GM12874 (cell line): ENCODE data around the gene TMOD4.

Experiments
- TF ChIP-seq, protein P1 (sequence below): IDR thresholded peaks from 2 replicates; pipeline ENCODE4 v1.5.1; 2011; ENCODE audit warnings: low read depth, mild to moderate bottlenecking, control low read depth, low read length, moderate library complexity; ENCODE audit not compliant: insufficient read depth

TMOD4 gene

GRCh38 chr1:151156515-151156819 lies 19.3 kb downstream of the TMOD4 start, which contains the start of gene TNFAIP8L2:
TNFAIP8L2 (plus strand) TSS chr1:151156649; CDS start chr1:151158698, 2,049 bp downstream.
- TF ChIP-seq, protein P1, sequence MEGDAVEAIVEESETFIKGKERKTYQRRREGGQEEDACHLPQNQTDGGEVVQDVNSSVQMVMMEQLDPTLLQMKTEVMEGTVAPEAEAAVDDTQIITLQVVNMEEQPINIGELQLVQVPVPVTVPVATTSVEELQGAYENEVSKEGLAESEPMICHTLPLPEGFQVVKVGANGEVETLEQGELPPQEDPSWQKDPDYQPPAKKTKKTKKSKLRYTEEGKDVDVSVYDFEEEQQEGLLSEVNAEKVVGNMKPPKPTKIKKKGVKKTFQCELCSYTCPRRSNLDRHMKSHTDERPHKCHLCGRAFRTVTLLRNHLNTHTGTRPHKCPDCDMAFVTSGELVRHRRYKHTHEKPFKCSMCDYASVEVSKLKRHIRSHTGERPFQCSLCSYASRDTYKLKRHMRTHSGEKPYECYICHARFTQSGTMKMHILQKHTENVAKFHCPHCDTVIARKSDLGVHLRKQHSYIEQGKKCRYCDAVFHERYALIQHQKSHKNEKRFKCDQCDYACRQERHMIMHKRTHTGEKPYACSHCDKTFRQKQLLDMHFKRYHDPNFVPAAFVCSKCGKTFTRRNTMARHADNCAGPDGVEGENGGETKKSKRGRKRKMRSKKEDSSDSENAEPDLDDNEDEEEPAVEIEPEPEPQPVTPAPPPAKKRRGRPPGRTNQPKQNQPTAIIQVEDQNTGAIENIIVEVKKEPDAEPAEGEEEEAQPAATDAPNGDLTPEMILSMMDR: no peak

DNA sequence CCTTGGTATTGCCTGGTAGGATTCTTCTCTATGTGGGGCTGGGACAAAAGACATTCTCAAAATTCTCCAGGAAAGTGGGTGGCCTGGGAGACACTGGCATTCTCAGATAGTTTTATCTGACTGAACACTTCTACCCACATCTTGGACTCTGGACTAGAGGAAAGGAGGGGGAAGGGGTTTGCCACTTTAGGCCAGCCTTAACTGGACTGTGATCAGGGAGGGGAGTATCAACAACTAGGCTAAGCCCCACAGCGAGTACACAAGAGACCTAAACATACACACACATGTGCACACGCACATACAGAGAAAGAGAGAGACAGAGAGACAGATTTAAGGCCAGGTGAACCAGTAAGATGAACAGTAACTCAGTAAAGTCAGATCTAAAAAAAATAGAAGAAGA lies 28.1 kb downstream of the TMOD4 start:
- TF ChIP-seq, protein P1: no peak

DNA sequence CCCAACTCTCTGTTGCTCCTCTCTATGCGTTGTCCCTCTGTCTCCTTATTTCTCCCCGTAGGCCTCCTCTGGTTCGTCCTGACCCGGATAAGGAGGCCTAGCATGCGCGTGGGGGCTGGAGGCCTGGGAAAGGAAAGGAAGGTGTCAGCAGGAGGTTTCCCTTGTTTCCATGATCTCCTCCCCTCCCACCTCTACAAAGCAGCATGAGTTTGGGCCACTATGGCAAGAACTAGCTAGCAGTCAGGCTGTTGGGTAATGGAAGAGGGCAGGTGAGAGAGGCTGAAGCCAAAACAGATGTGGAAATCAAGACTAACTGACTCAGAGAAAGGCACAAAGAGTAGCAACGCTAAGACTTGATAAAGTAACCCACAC lies 28.7 kb downstream of the TMOD4 start:
- TF ChIP-seq, protein P1: no peak

DNA sequence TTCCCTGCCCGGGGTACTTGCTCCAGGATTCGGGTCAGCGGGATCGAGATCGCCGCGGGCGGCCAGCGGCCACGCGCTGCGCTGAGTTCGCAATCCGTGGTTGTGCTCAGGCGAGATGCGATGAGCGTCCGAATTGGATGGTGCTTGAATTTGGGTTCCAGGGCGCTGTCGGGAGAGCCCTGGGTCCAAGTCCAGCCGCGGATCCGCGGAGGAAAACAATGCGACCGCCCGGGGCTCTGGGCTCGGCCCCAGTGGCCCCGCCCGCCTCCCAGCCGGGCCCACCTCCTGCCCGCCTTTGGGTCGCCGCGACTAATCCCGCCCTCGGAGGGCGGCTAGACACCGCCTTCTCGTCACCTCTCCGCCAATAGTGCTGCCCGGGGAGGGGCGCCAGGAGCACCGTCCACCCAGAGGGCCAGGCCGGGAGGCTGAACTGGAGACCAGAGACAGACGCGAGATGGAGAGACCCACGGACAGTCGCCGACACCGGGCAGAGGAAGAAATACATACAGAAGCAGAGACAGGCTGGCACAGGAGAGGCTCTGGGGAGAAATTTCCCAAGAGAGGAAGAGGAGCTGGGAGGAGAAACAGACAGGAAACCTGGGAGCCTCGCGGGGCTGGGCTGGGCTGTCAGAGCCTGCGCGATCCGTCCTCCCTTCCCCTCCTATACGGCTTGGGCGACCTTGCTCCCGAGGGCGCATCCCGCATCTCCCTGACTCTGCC lies 29.2 kb downstream of the TMOD4 start, which contains the start of gene SEMA6C:
TSS of gene SEMA6C (minus strand) at position 220 of the 720 bp plus-strand sequence. CDS start 4,010 bp downstream, outside the sequence.
- TF ChIP-seq, protein P1: no peak

- TF ChIP-seq, protein P1: no peak
Observed at GRCh38 chr1:151146072-151146411, 29.7 kb downstream of the TMOD4 start.

DNA sequence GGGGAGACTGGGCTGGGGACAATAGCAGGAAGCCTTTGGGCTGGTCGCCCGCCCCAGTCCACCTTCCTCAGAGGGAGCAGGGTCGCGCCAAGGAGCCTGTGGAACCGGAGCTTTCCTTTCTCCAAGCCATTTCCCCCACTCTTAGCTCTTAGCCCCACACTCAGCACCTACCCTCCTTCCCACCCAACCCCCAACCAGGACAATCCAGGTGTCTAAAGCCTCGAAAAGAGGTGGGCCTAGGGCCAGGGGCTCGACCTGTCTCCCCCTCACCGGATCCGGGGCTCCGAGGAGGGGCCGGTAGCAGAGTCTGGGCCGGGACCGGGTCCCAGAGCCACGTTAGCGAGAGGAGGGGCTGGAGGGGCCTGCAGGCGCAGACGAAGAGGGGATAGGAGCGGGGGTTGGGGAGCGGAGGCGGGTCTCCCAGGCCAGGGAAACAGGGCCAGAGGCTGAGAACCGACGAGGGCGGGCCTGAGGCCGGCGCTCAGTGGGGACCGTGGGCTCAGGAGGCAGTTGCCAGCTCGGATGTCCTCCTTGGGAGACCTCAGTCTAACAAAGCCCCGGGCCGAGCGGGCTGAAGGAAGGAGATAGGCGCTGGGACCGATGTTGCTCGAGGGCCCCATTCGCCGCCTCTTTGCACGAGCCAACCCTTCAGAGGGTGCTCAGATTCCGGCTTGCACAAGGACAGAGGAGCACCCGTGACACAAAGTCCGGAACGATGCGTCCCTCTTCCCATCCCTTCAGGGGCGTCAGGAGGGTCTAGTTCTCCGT lies 30.3 kb downstream of the TMOD4 start:
- TF ChIP-seq, protein P1: no peak

DNA sequence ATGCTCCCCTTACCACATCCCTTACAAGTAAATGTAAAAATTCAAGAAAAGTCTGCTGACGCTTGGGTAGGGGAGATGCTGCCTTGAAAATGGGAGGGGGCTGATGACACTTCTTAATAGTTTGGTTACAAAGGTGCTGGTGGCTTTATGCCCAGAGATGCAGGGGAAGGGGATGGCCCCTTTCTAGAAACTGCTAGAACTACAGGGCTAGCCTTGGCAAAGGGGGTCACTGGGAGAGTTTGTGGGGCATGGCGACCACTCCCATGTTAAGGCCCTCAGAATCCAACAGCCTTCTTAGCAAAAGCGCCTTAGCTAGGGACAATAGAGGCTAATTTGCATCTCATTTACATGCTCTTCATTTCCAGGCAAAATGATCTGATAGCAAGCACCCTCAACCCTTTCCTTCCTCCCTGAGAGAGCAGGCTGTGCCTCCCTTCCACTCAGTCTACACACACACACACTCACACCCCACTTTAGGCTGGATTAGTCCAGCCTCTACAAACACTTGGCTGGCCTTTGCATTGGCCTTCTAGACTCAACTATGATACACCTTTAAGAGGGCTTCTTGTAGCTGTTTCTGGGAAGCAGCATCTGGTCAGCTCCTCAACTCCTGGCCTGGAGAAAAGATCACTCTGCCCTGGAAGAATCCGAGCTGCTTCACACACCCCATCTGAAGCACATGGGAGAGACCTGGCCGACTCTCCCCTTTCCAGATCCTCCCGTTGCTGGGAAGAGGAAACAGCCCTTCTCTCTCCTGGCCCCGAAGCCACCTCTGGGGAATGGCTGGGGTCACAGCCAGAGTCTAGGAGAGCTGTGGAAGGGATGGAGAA lies 31.1 kb downstream of the TMOD4 start:
- TF ChIP-seq, protein P1: no peak
